HG03439 (cell line): ENCODE results near the gene RELCH.

Source experiments
- ATAC-seq: cut with Tn5 transposase; IDR thresholded peaks from one replicate; pipeline ENCODE4 v1.9.1; 2021; ENCODE audit warnings: mild to moderate bottlenecking, moderate library complexity; ENCODE audit not compliant: unreplicated experiment

RELCH gene

GRCh38 chr18:62336618-62337017 lies 149.6 kb downstream of the RELCH start:
- no peak for ATAC-seq

- no peak for ATAC-seq
Measured at GRCh38 chr18:62337336-62337735, 150.3 kb downstream of the RELCH start.

DNA sequence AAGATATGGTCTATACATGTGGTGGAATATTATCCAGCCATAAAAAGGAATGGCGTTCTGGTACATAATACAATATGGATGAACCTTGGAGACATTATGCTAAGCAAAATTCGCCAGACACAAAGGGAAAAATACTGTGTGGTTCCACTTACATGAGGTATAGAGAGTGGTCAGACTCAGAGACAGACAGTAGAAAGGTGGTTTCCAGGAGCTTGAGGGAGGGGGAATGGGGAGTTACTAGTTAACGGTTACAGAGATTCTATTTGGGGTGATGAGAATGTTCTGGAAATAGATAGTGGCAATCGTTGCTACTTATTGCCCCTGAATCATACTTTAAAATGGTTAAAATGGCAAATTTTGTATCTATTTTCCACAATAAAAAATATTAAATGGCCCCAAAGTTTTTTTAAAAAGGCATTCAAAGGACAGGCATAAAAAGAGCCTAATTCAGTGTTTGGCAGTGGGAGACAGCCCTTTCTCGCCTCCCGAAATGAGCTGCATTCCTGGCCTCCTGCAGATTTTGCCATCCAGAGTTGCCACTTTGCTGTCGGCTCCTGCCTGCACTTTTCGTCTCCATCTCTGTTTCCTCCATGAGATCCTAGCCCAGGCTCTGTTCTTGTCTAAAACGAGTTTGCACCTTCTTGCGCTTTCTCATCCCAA lies 151.5 kb downstream of the RELCH start:
- no peak for ATAC-seq

- no peak for ATAC-seq
Measured at GRCh38 chr18:62339106-62339988, 152.3 kb downstream of the RELCH start.

DNA sequence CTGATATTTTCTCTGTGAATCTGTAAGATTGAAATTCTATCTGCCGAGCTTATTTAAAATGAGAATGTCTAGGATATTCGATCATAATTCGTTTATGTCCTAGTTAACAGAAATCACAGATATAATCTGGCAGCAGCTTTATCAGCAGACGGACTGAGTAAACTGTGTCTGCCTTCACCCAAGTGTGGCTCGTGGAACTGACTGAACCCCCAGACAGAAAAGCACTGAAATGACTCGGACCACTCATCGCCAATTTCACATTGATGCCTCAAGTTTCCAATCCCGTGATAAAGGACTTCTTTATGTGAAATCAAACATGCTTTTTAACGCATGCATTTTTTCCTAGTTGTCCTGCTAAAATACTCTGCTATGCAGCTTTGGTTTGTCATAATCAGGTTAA lies 153.9 kb downstream of the RELCH start:
- ATAC-seq: no peak

DNA sequence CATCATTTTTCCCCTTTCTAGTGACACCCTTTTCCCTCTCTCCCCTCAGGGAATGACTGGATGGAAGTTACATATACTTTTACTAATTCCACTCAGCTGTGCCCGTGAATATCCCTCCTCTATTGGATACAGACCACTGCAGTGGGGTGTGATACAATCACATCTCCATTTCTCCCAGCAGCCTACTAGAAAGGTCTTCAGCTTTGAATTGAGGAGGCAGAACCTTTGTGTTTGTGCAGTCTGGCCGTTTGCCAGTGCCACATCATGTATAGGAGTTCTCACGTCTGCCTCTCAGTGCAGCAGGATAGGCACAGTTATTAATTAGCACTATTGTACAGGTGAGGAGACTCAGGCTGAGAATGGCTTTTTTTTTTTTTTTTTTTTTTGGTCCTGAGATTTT lies 154.4 kb downstream of the RELCH start:
- no peak for ATAC-seq

- no peak for ATAC-seq
Measured at GRCh38 chr18:62342884-62343283, 155.8 kb downstream of the RELCH start.

DNA sequence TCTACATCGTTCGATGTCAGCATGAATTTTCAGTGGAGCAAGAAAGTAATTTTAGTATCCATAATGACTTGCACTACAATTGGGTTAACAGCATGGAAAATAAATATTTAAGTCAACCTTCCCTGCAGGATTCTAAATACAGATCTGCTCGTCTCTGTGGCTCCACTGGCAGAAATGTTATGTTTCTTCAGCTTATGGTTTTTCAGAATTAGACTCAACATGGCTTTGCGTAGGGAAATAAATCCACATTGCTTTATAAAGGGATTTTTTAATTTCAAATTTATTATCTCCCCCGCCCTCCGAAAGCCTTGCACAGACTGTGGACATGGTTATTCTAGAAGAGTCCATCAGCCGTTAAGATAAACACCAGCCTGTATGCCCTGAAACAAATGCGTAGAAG lies 156.3 kb downstream of the RELCH start:
- no peak for ATAC-seq

DNA sequence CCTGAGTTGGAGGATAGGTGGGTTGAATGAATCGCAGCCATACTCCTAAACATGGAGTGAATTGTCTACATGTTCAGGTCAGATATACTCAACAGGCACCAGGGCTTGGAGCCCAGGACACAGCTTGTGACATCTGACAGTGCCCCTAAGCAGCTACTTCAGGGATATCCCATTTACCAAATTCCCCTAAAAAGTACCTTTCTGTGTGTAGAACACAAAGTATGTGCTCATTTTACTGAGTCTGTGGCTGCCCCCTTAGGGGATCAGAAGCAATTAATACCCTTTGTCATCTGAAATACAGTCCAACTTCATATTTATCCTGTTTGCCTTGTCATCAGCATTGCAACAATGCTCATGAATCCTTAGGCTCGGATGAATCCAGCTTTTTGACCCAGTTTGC lies 158.9 kb downstream of the RELCH start:
- ATAC-seq: no peak

- no peak for ATAC-seq
Measured at GRCh38 chr18:62346333-62347088, 159.5 kb downstream of the RELCH start.

- no peak for ATAC-seq
Measured at GRCh38 chr18:62347089-62347506, 160.0 kb downstream of the RELCH start.

DNA sequence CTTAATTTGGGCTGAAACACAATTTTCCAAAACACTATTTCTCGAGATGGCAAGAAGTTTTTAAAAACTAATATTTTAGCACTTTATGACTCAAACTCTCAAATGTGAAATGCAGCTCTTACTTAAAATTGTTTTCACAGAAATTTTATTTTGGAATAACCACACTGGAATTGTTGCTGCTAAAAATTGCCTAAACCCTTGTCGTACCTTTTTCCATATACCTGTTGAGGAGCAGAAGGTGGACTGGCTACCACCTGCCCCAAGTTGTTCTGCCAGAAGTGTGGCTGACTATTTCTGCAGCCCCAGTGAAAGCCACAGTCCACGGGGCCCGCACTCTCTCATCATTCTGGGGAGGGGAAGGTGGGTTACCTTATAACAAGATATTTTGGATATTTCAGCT lies 161.4 kb downstream of the RELCH start:
- no peak for ATAC-seq

DNA sequence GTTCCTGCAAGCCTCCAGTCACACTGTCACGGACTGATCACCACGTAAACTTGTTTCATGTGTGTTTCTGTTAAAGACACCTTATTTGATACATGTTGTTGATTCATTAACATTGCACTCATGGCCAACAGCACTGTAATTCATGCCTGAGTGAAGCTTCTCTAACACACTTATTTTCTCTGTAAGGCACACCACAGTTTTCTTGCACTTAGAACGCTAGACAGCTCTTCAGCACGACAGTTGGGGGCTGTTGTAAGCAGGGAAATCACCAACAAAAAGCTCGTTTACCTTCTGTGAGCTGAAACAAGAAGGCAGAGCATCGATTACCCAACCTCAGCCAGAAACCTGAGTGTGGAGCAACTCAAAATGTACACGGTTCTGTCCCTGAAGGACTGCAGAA lies 166.1 kb downstream of the RELCH start:
- no peak for ATAC-seq

DNA sequence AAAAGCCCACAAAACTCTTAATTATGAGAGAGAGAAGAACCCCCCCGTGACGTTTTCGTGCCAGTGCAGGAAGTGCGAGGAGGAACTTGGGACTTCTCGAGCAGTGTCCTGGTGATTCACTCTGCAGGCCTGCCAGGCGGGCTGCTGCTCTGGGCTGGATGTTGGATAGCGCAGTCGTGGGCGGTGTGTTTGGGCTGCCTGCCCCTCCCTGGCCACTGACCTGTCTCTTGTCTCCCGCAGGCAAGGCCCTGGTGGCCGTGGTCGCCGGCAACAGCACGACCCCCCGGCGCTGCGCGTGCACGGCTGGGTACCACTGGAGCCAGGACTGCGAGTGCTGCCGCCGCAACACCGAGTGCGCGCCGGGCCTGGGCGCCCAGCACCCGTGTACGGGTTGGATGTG lies 167.1 kb downstream of the RELCH start:
- no peak for ATAC-seq

DNA sequence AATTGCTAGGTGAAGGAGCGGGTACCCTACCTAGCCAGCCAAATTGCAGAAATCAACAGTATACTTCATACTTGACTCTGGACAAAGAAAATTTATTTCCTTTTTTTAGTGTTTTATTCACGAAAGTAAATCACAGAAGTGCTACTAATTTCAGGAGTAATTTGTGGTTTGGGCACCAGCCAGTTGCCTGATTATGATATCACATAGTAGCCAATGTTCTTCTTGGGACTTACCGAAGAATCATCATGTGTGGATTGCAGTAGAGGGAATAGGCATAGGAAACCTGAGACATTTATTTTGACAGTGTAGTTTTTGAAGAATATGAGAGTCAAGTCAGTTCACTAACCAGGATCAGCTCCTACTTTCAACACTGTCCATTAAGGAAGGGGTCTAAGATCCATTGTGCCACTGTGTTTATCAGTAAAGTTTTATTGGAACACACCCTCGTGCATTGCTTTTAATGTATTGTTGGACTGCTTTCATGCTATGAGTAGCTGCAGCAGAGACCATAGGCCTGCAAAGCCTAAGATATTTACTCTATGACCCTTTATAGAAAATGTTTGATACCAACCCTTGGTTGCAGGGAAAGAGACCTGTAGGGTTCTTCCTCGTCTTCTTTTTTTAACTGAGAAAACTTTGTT lies 170.1 kb downstream of the RELCH start:
- no peak for ATAC-seq
